Spinal cord (tissue), 10 donors: ENCODE results near the gene PGA3. TPM values are rescaled to one million over a fixed set of nuclear protein-coding genes. Genes with fewer than 3 reads are reported as not detected.
"Not testable (repeated sequence)": the region's sequence is repeated elsewhere in the genome, so short reads cannot be mapped to it uniquely, and the experiment has no call there.

ENCODE experiments used
- DNase-seq, 6 donors: peaks; one replicate each; pipeline versions ENCODE4 v3.0.0 to v3.0.0-alpha.2; 2013 to 2015; ENCODE audit warnings: low spot score in 6 of 6, low read depth in 4 of 6
- H3K27ac ChIP-seq: one replicate; pipeline ENCODE4 v1.5.1; 2013; ENCODE audit warnings: low read depth, low read length, control low read depth
- H3K27me3 ChIP-seq: one replicate; pipeline ENCODE4 v1.6.1; 2013; ENCODE audit warnings: low read length; ENCODE audit not compliant: control insufficient read depth, insufficient read depth
- H3K36me3 ChIP-seq: one replicate; pipeline ENCODE4 v1.6.1; 2013; ENCODE audit warnings: low read length; ENCODE audit not compliant: control insufficient read depth, insufficient read depth
- H3K4me1 ChIP-seq: one replicate; pipeline ENCODE4 v1.6.1; 2013; ENCODE audit warnings: low read length; ENCODE audit not compliant: control insufficient read depth, insufficient read depth
- H3K4me3 ChIP-seq: one replicate; pipeline ENCODE4 v1.5.1; 2013; ENCODE audit warnings: low read depth, low read length, control low read depth
- H3K9me3 ChIP-seq: one replicate; pipeline ENCODE4 v1.6.1; 2013; ENCODE audit warnings: low read length; ENCODE audit not compliant: control insufficient read depth, insufficient read depth
- WGBS: methylation state at CpG from one replicate; pipeline ENCODE4 v1.1.5; 2013; ENCODE audit warnings: missing lambda C conversion rate; ENCODE audit not compliant: insufficient coverage; 5-methylcytosine and 5-hydroxymethylcytosine counted together
- polyA plus RNA-seq, 2 donors: library from polyadenylated mRNA; unstranded; fragments of 120-200 nt; gene quantifications; one replicate each; pipeline ENCODE4 v1.2.1, GENCODE V29; 2013; ENCODE audit not compliant: insufficient read length in 2 of 2
- total RNA-seq, 2 donors: library from RNA; depleted of rRNA in 1 of 2; stranded (reverse); fragments of 120-200 nt in 1 of 2; fragments of >200 nt in 1 of 2; gene quantifications; one replicate each; pipeline versions ENCODE4 v1.2.3 to v1.2.4, GENCODE V29; 2013 to 2014
- donor health status: healthy.

PGA3 gene
- total and polyA plus RNA-seq, 4 donors: 0.17 to 0.66 (median 0.40) TPM

DNA sequence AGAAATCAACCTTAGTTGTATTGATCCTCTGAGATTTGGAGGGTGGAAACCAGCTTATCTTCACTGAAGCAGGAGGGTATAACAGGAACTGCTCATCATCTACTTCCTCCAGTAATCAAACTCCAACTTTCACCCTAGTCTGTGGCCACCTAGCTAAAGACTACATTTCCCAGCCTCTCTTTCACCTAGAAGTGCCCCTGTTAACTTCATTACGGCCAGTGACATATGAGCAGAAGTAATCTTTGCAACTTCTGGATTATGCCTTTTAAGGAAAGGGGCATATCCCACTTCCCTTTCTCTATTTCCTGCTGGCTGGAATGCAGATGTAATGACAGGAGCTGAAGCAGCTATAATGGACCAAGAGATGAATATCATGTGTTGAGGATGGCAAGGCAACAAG is 34.5 kb upstream of the PGA3 start:
- Histone ChIP-seq H3K27ac (no peak overlapping the region), H3K36me3 (no peaks in the 10 kb centered on the region), H3K4me3 (no peak overlapping the region), H3K27me3 (peaks cover 2% of the 10 kb centered on the region), H3K9me3 (no peaks in the 10 kb centered on the region), H3K4me1 (no peaks in the 10 kb centered on the region)
- no peak for DNase-seq
- WGBS: no CpG with 5 or more reads among the region's 1 CpG

DNA sequence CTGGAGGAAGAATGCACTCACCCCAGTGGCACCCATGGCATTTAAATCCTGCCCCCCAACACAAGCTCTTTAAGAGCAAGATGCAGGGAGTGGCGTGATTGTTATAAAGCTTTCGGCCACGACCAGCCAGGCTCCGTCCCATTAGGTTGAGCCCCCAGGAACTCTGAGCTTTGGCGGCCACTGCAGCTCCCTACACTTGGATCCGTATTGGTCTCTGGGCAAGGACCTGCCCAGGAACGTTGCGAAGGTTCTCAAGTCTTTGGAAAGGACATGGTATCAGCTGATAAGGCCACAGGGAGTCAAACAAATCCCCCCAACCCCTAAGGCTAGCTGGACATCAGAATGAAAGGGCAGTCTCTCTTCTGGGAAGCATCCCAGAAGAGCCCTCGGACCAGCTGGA is 32.7 kb upstream of the PGA3 start:
- Histone ChIP-seq H3K36me3 (no peaks in the 10 kb centered on the region), H3K9me3 (no peaks in the 10 kb centered on the region), H3K27ac (no peak overlapping the region), H3K4me1 (no peaks in the 10 kb centered on the region), H3K4me3 (no peak overlapping the region), H3K27me3 (peaks cover 2% of the 10 kb centered on the region)
- no peak for DNase-seq
- WGBS: 81% methylated on average over 9 of the region's 9 CpGs

DNA sequence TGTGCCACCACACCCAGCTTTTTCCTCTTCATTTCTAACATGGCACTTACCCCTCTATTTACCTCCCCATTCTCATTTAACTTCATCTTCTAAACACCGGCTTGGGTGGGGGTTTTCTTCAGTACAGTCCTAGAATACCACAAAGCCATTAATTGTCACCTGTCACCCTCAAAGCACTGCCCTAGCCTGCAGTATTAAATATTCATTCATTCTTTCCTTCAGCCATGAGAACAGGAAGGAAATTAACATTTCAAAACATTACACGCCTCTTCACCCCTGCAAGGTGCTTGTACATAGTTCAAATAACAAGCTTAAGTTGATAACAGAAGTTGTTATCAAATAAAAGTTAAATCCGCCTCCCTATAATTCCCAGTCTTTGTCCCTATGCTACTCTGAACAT is 31.4 kb upstream of the PGA3 start:
- Histone ChIP-seq H3K4me3 (no peak overlapping the region), H3K27ac (no peak overlapping the region), H3K27me3 (peaks cover 2% of the 10 kb centered on the region), H3K9me3 (no peaks in the 10 kb centered on the region), H3K36me3 (no peaks in the 10 kb centered on the region), H3K4me1 (no peaks in the 10 kb centered on the region)
- no CpG with 5 or more reads among the region's 3 CpGs for WGBS
- no peak for DNase-seq

DNA sequence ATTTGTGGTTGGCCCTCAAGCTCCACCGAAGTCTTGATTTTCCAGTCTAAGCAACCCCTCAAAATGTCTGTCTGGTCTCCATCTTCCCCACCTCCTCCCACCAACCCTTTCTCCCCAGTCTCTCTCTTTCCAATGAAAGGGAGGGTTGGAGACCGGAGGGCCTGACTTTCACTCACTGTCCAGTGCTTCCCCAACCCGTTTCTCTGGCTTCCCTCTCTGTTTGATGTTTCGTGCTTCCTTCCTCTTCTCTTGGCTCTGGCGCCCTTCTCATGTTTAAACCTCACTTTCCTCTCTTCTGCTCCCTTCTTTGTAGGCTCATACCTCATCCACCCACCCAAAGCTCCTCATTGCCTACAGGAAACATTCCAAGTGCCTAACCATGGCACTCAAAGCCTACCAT is 31.0 kb upstream of the PGA3 start:
- no peaks in the 10 kb centered on the region for H3K9me3 ChIP-seq
- no peak overlapping the region for H3K4me3 ChIP-seq
- no peak for DNase-seq
- H3K27ac ChIP-seq: no peak overlapping the region
- H3K4me1 ChIP-seq: no peaks in the 10 kb centered on the region
- 73% methylated on average over 3 of the region's 5 CpGs for WGBS
- peaks cover 2% of the 10 kb centered on the region for H3K27me3 ChIP-seq
- no peaks in the 10 kb centered on the region for H3K36me3 ChIP-seq

DNA sequence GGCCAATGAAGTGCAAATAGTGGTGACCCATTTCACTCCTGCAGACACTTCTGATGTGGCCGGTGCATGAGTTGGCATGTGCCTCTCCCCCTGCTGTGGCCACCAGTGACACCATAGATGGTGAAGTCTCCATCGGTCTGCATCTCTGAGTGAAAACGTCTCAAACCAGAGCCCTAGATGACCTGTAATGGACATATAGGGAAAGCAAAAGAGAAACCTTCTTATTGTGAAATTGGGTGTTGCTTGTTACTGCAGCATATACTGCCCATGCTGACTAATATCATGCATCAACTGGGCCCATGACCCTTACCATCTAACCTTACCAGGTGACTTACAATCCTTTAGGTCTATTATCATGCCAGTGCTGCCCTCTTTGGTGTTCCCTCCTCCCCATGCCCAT is 30.4 kb upstream of the PGA3 start:
- 100% methylated on average over 1 of the region's 3 CpGs for WGBS
- DNase-seq: no peak
- H3K9me3 ChIP-seq: no peaks in the 10 kb centered on the region
- peaks cover 2% of the 10 kb centered on the region for H3K27me3 ChIP-seq
- no peak overlapping the region for H3K4me3 ChIP-seq
- no peaks in the 10 kb centered on the region for H3K4me1 ChIP-seq
- no peak overlapping the region for H3K27ac ChIP-seq
- H3K36me3 ChIP-seq: no peaks in the 10 kb centered on the region

DNA sequence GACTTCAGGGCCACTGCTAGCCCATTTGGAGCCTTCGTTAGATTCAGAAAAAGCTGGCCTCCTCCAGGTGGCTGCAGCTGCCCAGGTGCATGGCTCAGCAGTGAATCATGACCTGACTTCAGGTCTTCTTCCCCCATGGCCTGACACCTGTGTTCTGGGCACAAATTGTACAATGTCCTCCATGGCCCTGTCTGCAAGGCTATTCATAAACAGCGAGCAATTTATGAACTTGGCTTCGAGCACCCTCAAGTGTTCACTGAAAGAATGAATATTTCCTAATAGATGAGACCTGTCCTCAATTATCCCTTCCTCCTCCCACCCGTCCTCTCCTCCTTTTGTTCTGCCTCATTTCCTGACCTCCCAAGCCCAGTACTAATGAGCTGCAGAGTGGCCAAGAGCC is 29.9 kb upstream of the PGA3 start:
- no peak overlapping the region for H3K27ac ChIP-seq
- H3K36me3 ChIP-seq: no peaks in the 10 kb centered on the region
- peaks cover 2% of the 10 kb centered on the region for H3K27me3 ChIP-seq
- no peaks in the 10 kb centered on the region for H3K9me3 ChIP-seq
- no peak overlapping the region for H3K4me3 ChIP-seq
- 78% methylated on average over 4 of the region's 4 CpGs for WGBS
- H3K4me1 ChIP-seq: no peaks in the 10 kb centered on the region
- DNase-seq: no peak

DNA sequence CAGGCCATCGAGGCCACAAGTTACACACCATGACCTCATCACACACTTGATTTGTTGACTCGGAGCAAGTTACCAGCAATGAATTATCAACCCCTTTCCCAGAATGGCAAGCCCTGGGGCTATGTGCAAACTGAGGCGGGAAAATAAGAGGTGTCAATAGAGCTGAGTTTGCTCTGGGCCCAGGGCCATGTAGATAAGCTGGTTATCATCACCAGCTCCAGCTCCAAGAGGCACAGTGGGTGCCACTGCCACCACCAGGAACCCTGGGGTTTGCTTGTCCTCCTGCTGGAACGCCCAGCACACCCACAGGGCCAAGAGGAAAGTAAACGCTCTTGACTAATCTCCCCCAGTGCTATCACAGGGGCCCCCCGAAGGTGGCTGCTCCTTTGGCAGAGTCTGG is 29.0 kb upstream of the PGA3 start:
- peaks cover 2% of the 10 kb centered on the region for H3K27me3 ChIP-seq
- H3K4me3 ChIP-seq: no peak overlapping the region
- H3K36me3 ChIP-seq: no peaks in the 10 kb centered on the region
- no peaks in the 10 kb centered on the region for H3K4me1 ChIP-seq
- H3K9me3 ChIP-seq: no peaks in the 10 kb centered on the region
- H3K27ac ChIP-seq: no peak overlapping the region
- no peak for DNase-seq
- WGBS: 76% methylated on average over 4 of the region's 6 CpGs

DNA sequence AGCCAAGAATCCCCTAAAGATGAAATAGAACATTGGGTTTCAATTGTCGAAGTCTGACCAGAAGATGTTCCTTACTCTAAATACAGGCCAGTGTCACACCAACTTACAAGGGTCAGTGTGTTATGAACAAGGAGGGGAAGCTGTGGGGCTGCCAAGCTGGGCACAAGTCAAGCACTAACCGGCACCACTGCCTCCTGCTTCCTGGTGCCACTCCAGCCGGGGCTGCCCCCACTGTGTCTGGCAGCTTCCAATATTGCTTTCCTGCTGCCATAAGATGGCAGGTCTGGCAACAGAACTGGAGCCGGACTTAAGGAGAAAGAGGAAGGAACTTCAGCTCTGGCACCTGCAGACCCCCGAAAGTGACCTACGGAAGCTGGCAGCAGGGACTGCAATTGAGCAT is 28.4 kb upstream of the PGA3 start:
- 96% methylated on average over 5 of the region's 6 CpGs for WGBS
- H3K4me1 ChIP-seq: no peaks in the 10 kb centered on the region
- no peaks in the 10 kb centered on the region for H3K36me3 ChIP-seq
- DNase-seq: no peak
- H3K4me3 ChIP-seq: no peak overlapping the region
- H3K9me3 ChIP-seq: no peaks in the 10 kb centered on the region
- H3K27ac ChIP-seq: no peak overlapping the region
- H3K27me3 ChIP-seq: peaks cover 2% of the 10 kb centered on the region

DNA sequence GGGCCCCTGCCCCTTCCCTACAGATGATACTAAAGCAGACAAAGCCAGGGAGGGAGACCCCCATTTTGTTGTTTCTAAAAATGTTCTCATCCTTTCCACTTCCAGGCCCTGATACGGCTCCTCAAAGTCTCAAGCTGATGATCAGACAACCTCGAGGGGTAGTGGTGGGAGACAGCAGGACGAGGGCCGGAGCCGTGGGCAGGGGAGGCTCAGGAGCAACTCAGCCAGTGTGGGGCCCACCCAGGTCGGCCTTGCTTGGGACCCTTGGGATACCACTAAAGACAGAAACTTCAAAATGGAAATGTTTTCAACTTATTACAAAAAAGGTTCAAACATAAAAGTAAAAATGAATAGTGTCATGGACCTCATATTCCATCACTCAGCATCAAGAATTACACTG is 26.9 kb upstream of the PGA3 start:
- Histone ChIP-seq H3K27me3 (no peaks in the 10 kb centered on the region), H3K4me1 (no peaks in the 10 kb centered on the region), H3K4me3 (no peak overlapping the region), H3K9me3 (no peaks in the 10 kb centered on the region), H3K27ac (no peak overlapping the region), H3K36me3 (no peaks in the 10 kb centered on the region)
- DNase-seq: no peak
- 59% methylated on average over 5 of the region's 6 CpGs for WGBS

DNA sequence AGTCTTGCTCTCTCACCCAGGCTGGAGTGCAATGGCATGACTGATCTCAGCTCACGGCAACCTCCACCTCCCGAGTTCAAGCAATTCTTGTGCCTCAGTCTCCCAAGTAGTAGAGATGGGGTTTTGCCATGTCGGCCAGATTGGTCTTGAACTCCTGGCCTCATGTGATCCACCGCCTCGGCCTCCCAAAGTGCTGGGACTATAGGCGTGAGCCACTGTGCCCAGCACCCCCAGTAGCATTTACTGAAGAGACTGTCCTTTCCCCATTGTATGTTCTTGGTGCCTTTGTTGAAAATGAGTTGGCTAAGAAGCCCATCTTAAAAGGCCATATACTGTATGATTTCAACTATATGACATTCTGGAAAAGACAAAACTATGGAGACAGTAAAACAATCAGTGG is 23.1 kb upstream of the PGA3 start:
- H3K9me3 ChIP-seq, H3K27ac ChIP-seq, H3K4me3 ChIP-seq, H3K4me1 ChIP-seq, H3K27me3 ChIP-seq, DNase-seq, H3K36me3 ChIP-seq: not testable (repeated sequence)
- WGBS: 89% methylated on average over 5 of the region's 6 CpGs
